GM12878 (cell line): ENCODE measurements around the gene MAL. TPM values are rescaled to one million over a fixed set of nuclear protein-coding genes. Genes with fewer than 3 reads are reported as not detected.
A peak's percentile ranks its signal among the peaks of the same experiment; 100 is the strongest.

Source experiments
- CEBPZ ChIP-seq: fragments of 150-350 bp; IDR thresholded peaks from 2 replicates; pipeline ENCODE4 v1.6.1; 2016; ENCODE audit warnings: low read depth, low read length
- CHD4 ChIP-seq: fragments of 200-600 bp; sonication (generic); IDR thresholded peaks from 2 replicates; pipeline ENCODE4 v1.6.1; 2016; ENCODE audit warnings: mild to moderate bottlenecking
- CUX1 ChIP-seq: IDR thresholded peaks from 2 replicates; pipeline ENCODE4 v1.6.1; 2012; ENCODE audit warnings: improper control_type of control experiment, low read depth, low read length; ENCODE audit not compliant: insufficient replicate concordance
- ESRRA ChIP-seq: IDR thresholded peaks from 2 replicates; pipeline ENCODE4 v1.6.1; 2012; ENCODE audit warnings: mild to moderate bottlenecking, low read length, improper control_type of control experiment
- HDGF ChIP-seq: fragments of 450-650 bp; IDR thresholded peaks from 2 replicates; pipeline ENCODE4 v1.6.1; 2016; ENCODE audit warnings: antibody characterized with exemption
- NR2C1 ChIP-seq: fragments of 450-650 bp; IDR thresholded peaks from 2 replicates; pipeline ENCODE4 v1.6.1; 2017; ENCODE audit warnings: antibody characterized with exemption, mild to moderate bottlenecking, moderate library complexity
- REST ChIP-seq: IDR thresholded peaks from 2 replicates; pipeline ENCODE4 v1.6.1; 2012; ENCODE audit warnings: mild to moderate bottlenecking, low read depth, low read length
- RFX5 ChIP-seq: IDR thresholded peaks from 2 replicates; pipeline ENCODE4 v1.6.1; 2011; ENCODE audit warnings: low read depth, low read length, improper control_type of control experiment
- TAF1 ChIP-seq: IDR thresholded peaks from 2 replicates; pipeline ENCODE4 v1.6.1; 2011; ENCODE audit warnings: mild to moderate bottlenecking, low read depth, low read length, borderline replicate concordance
- TBL1XR1 ChIP-seq: IDR thresholded peaks from 2 replicates; pipeline ENCODE4 v1.6.1; 2012; ENCODE audit warnings: low read depth, low read length, improper control_type of control experiment
- YBX1 ChIP-seq: fragments of 450-650 bp; IDR thresholded peaks from 2 replicates; pipeline ENCODE4 v1.6.1; 2016; ENCODE audit warnings: antibody characterized with exemption
- ZBTB4 ChIP-seq: fragments of 450-650 bp; formaldehyde crosslinking; IDR thresholded peaks from 2 replicates; pipeline ENCODE4 v1.4.0; 2022; ENCODE audit warnings: mild to moderate bottlenecking, moderate library complexity
- ZNF207 ChIP-seq: fragments of 450-650 bp; IDR thresholded peaks from 2 replicates; pipeline ENCODE4 v1.6.1; 2014; ENCODE audit warnings: antibody characterized with exemption, mild to moderate bottlenecking, borderline replicate concordance
- ZNF274 ChIP-seq: IDR thresholded peaks from one replicate; pipeline ENCODE4 v1.8.0; 2011; ENCODE audit not compliant: insufficient read length, insufficient read depth
- polyA plus RNA-seq, 11 experiments: library from polyadenylated mRNA; depleted of rRNA in 4 of 11; unstranded in 6 of 11; stranded (reverse) in 5 of 11; fragments of >200 nt; fragmentation: Nextera tagmentation in 4 of 11; fragmentation: Illumina TruSeq in 1 of 11; extraction: Ambion mirVana in 4 of 11; extraction: Trizol in 1 of 11; gene quantifications; 1 replicate in 1 of 11; 2 replicates in 10 of 11; pipeline versions ENCODE4 v1.2.1 to v1.2.3, GENCODE V29; 2011 to 2016; ENCODE audit warnings: inconsistent platforms in 2 of 11, missing spikeins in 2 of 11, low read depth in 1 of 11
- total RNA-seq, 4 experiments: library from RNA; depleted of rRNA in 3 of 4; stranded (reverse); fragments of >200 nt in 3 of 4; fragmentation: Illumina TruSeq in 1 of 4; extraction: Trizol in 1 of 4; gene quantifications; 2 replicates each; pipeline versions ENCODE4 v1.2.1 to v1.2.3, GENCODE V29; 2013 to 2021

Gene MAL
- total and polyA plus RNA-seq, 10 of the 15 experiments (the other 5 are each of a cell fraction or from before 2014, with no cell fraction given), result 1.3 to 4.5 (median 1.7) TPM

- TF ChIP-seq ZBTB4 (CRISPR knock-in tag), result no peak
- no peak for TF ChIP-seq TAF1
- no peak for TF ChIP-seq YBX1
- no peak for TF ChIP-seq ZNF207
- TF ChIP-seq RFX5, result no peak
- no peak for TF ChIP-seq REST
- no peak for TF ChIP-seq ESRRA
- TF ChIP-seq TBL1XR1, result 0 out of 2 replicates have a peak, but pooled peaks have one; percentile 13
- TF ChIP-seq CUX1, result peak; percentile 86
- TF ChIP-seq CHD4, result no peak
- no peak for TF ChIP-seq HDGF
- no peak for TF ChIP-seq ZNF274
- TF ChIP-seq NR2C1, result no peak
- TF ChIP-seq CEBPZ, result no peak
Measured at GRCh38 chr2:95043300-95044093, 18.0 kb downstream of the MAL start (continued).
